HepG2 (cell line): ENCODE measurements around the gene ING5. TPM values are rescaled to one million over a fixed set of nuclear protein-coding genes. Genes with fewer than 3 reads are reported as not detected.

ENCODE experiments used
- AKAP8 ChIP-seq: sonication (generic); formaldehyde crosslinking; IDR thresholded peaks from 2 replicates; pipeline ENCODE4 v1.5.1; 2020; ENCODE audit warnings: mild to moderate bottlenecking, missing genetic modification reagents
- AKNA ChIP-seq: sonication (generic); formaldehyde crosslinking; IDR thresholded peaks from 2 replicates; pipeline ENCODE4 v1.4.0; 2020; ENCODE audit warnings: missing genetic modification reagents, borderline replicate concordance
- CBFB ChIP-seq: sonication (generic); formaldehyde crosslinking; IDR thresholded peaks from 2 replicates; pipeline ENCODE4 v1.4.0; 2020; ENCODE audit warnings: missing genetic modification reagents
- FOXC1 ChIP-seq: sonication (generic); formaldehyde crosslinking; IDR thresholded peaks from 2 replicates; pipeline ENCODE4 v1.8.0; 2022; ENCODE audit warnings: mild to moderate bottlenecking, missing genetic modification reagents, borderline replicate concordance
- HNRNPL ChIP-seq: fragments of 200-400 bp; formaldehyde crosslinking; IDR thresholded peaks from 2 replicates; pipeline ENCODE4 v1.6.1; 2017; ENCODE audit warnings: mild to moderate bottlenecking, low read depth, low read length
- IRF2 ChIP-seq: IDR thresholded peaks from 2 replicates; pipeline ENCODE4 v1.6.1; 2018; ENCODE audit warnings: missing genetic modification reagents, missing compliant biosample characterization
- KDM2A ChIP-seq: sonication (generic); formaldehyde crosslinking; IDR thresholded peaks from 2 replicates; pipeline ENCODE4 v1.4.0; 2020; ENCODE audit warnings: low read depth, missing genetic modification reagents, borderline replicate concordance
- KLF9 ChIP-seq: IDR thresholded peaks from 2 replicates; pipeline ENCODE4 v1.6.1; 2016; ENCODE audit warnings: low read depth
- MYPOP ChIP-seq: sonication (generic); formaldehyde crosslinking; IDR thresholded peaks from 2 replicates; pipeline ENCODE4 v1.8.1; 2023; ENCODE audit warnings: mild to moderate bottlenecking, moderate library complexity, missing genetic modification reagents
- STAT6 ChIP-seq: sonication (generic); formaldehyde crosslinking; IDR thresholded peaks from 2 replicates; pipeline ENCODE4 v1.4.0; 2020; ENCODE audit warnings: missing genetic modification reagents, mild to moderate bottlenecking, borderline replicate concordance
- ZFYVE20 ChIP-seq: sonication (generic); formaldehyde crosslinking; IDR thresholded peaks from 2 replicates; pipeline ENCODE4 v1.8.0; 2023; ENCODE audit warnings: low read depth, mild to moderate bottlenecking, moderate library complexity, missing genetic modification reagents, borderline replicate concordance
- ZNF281 ChIP-seq: sonication (generic); formaldehyde crosslinking; IDR thresholded peaks from 2 replicates; pipeline ENCODE4 v1.4.0; 2020; ENCODE audit warnings: missing genetic modification reagents, borderline replicate concordance
- ZNF350 ChIP-seq: sonication (generic); formaldehyde crosslinking; IDR thresholded peaks from 2 replicates; pipeline ENCODE4 v1.4.0; 2020; ENCODE audit warnings: mild to moderate bottlenecking, low read depth, missing genetic modification reagents, borderline replicate concordance
- ZNF451 ChIP-seq: sonication (generic); formaldehyde crosslinking; IDR thresholded peaks from 2 replicates; pipeline ENCODE4 v1.5.0; 2020; ENCODE audit warnings: mild to moderate bottlenecking, missing genetic modification reagents
- ZNF567 ChIP-seq: sonication (generic); formaldehyde crosslinking; IDR thresholded peaks from 2 replicates; pipeline ENCODE4 v1.8.1; 2023; ENCODE audit warnings: mild to moderate bottlenecking, missing genetic modification reagents, borderline replicate concordance
- ZNF790 ChIP-seq: sonication (generic); formaldehyde crosslinking; IDR thresholded peaks from 2 replicates; pipeline ENCODE4 v1.8.0; 2022; ENCODE audit warnings: missing genetic modification reagents, mild to moderate bottlenecking, borderline replicate concordance
- polyA plus RNA-seq, 8 experiments: library from polyadenylated mRNA; depleted of rRNA in 3 of 8; stranded (reverse) in 7 of 8; unstranded in 1 of 8; fragments of >200 nt; fragmentation: Illumina TruSeq in 4 of 8; extraction: Trizol in 4 of 8; gene quantifications; 2 replicates each; pipeline versions ENCODE4 v1.2.1 to v1.2.3, GENCODE V29; 2011 to 2016; ENCODE audit warnings: low read depth in 4 of 8, missing spikeins in 1 of 8, mixed read lengths in 1 of 8; ENCODE audit not compliant: insufficient read depth in 1 of 8
- total RNA-seq, 5 experiments: library from RNA; depleted of rRNA; stranded (reverse); fragments of >200 nt; fragmentation: Illumina TruSeq; extraction: Trizol; gene quantifications; 2 replicates each; pipeline ENCODE4 v1.2.3, GENCODE V29; 2016; ENCODE audit warnings: low read depth in 1 of 5

The ING5 gene
- total and polyA plus RNA-seq, 2 of the 13 experiments (the other 11 are each of a cell fraction or from before 2014, with no cell fraction given) = 61.9 to 71.9 TPM

GRCh38 chr2:241701399-241702154 lies at the start of gene ING5 (continued):
- TF ChIP-seq CBFB (CRISPR knock-in tag) (no peak; the same call in 1 of the 2 replicates), MYPOP (CRISPR knock-in tag) (peak; percentile 57; the same call in 1 of the 2 replicates), ZNF567 (CRISPR knock-in tag) (peak; percentile 89; the same call in 1 of the 2 replicates), ZNF350 (CRISPR knock-in tag) (no peak), AKAP8 (peak; percentile 99), AKNA (CRISPR knock-in tag) (no peak), ZNF281 (CRISPR knock-in tag) (peak; percentile 94), FOXC1 (peak; percentile 58), ZNF790 (CRISPR knock-in tag) (peak; percentile 86; the same call in 1 of the 2 replicates), ZNF451 (CRISPR knock-in tag) (peak; percentile 95; the same call in 1 of the 2 replicates), ZFYVE20 (peak; percentile 76), STAT6 (CRISPR knock-in tag) (no peak; the same call in 1 of the 2 replicates), HNRNPL (peak; percentile 93), KDM2A (CRISPR knock-in tag) (peak; percentile 98), IRF2 (CRISPR knock-in tag) (peak; percentile 70), KLF9 (CRISPR knock-in tag) (no peak)
